ENCODE measurements around the gene ADAM30.

ADAM30 gene

DNA sequence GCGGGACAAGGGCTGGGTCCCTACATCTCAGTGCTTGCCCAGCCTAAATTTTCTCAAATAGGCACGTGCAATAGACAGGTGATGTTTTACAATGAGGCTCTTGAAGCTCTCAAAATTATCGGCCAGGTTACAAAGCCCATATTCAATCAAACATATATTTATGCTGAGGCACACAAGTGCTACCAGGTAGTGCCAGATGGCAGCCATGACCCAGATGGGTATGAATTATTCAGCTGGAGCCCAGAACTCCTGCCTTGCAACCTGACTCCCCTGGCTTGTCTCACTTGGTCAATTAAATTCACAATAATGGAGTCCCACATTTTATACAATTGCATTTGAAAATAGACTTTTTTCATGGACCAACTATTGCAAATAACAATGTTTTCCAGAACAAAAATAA is 12.3 kb upstream of the ADAM30 start:
- DNase-seq (ENCODE audit: low spot score): no peak

DNA sequence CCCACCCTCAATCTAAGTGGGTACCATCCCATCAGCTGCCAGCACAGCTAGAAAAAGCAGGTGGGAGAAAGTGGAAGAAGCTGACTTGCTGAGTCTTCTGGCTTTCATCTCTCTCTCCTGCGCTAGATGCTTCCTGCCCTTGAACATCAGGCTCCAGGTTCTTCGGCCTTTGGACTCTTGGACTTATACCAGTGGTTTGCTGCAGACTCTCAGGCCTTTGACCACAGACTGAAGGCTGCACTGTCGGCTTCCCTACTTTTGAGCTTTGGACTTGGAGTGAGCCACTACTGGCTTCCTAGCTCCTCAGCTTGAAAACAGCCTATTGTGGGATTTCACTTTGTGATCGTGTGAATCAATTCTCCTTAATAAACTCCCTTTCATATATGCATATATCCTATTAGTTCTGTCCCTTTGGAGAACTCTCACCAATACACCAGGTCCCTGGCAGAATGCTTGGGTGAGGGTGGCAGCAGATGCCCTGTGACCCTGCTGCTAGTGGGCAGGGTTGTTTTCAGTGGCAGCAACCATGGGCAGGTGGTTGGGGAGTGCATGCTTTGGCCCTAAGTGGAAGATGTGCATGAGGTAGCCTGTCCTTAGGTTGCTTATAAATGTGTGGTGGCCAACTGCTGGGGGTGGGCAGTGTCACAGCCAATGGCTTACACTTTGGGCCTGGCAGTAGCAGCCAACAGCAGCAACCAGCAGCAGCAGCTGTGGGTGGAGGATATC is 10.8 kb upstream of the ADAM30 start:
- DNase-seq (ENCODE audit: low spot score): no peak

DNA sequence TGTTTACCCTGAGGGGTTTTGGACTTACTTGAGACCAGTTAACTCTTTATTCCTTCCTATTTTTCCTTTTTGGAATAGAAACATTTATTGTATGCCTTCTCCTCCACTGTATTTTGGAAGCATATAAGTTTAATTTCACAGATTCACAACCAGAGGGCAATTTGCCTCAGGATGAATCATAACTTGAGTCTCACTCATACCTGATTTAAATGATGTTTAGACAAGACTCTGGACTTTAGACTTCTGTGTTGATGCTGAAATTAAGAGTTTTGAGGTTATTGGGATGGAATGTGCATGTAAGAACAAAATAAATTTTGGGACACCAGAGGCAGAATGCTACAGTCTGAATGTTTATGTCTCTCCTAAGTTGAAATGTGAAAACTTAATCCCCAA is 7.1 kb upstream of the ADAM30 start:
- DNase-seq (ENCODE audit: low spot score): no peak

DNA sequence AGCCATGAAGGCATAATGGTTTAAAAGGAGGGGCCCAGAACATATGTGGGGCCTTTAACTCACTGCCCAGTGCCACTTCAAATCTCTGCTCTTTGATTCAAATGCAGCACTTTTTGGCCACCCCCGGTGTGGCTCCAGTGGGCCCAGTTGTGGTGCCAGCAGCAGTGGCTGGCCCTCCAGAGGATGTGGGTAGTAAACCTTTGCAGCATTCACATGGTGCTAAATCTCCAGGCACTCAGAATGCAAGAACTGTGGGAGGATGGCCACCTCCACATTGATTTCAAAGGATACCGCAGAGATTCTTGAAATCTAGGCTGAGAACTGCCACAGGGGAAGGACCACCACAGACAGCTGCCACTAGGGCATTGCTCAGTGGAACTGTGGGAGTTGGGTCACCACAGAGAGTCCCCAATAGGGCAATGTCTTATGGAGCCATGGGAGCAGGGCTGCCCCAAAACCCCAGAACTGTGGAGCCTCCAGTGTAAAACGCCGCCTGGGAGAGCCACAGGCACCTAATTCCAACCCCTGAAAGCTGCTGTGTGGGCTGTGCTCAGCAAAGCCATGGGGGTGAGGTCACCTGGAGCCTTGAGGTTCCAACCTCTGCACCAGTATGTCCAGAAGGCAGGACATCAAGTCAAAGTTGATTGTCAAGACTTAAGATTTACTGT is 6.6 kb upstream of the ADAM30 start:
- no peak for DNase-seq (ENCODE audit: low spot score)

DNA sequence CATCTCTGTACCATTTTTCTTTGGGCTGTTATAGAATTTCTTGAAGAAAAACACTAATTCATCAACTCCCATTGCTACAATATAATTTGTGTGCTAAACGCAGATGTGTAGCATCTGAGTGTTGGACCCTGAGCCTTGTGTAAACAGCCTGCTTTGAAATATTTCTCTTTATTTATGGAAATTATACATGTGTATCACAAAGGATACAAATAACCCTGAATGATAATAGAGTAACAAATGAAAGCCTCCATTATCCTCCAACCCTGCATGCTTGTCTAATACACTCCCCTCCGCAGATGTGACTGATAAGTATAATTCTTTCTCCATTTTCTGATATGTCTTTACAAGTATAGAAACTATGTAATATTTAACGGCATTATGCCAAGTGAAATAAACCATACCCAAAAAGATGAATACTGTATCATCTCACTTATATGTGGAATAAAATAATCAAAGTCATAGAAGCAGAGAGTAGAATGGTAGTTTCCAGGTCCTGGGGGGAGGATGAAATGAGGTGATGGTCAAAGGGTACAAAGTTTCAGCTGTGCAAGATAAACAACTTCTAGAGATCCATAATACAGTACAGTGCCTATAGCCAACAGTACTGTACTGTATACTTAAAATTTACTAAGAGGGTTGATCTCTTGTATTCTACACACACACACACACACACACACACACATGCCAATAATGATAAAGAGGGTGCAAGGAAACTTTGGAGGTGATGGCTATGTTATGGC is 2.8 kb upstream of the ADAM30 start:
- DNase-seq (ENCODE audit: low spot score): no peak

DNA sequence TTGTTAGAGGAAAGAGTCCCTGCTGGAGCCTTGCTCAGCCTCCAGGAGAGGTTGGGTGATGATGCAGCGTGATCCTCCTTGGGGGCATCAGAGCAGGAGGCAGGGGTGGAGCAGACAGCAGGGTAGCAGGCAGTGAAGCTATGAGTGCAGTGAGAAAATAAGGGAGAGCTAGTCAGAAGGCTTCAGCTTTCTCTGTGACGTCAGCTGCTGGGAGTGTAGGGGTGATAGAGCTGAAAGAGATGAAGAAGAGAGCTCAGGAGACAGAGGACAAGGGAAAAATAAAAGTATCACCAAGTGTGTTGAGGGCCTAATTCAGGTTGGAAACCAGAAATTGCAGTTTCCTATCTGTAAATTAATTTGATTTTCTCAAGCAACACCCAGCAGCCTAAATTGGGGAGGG is 2.2 kb upstream of the ADAM30 start:
- DNase-seq (ENCODE audit: low spot score): no peak

DNA sequence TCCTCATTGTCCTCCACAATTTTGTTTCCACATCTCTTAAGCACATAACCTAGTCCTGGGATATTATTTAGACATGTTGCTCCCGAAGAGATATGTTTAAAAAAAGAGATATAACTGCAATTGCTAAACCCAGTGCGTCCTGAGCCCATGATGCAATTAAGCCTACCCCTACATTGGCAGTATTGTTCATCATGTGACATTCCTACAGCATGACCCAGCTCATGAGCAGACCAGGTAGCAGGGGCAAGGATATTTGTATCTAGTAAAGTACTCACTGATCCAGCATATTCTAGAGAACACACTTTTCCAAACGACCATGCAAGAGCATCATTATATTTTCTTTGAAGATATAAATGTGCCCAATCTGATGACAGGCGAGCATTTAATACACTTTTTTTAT is 1.2 kb downstream of the ADAM30 start:
- no peak for DNase-seq (ENCODE audit: low spot score)

DNA sequence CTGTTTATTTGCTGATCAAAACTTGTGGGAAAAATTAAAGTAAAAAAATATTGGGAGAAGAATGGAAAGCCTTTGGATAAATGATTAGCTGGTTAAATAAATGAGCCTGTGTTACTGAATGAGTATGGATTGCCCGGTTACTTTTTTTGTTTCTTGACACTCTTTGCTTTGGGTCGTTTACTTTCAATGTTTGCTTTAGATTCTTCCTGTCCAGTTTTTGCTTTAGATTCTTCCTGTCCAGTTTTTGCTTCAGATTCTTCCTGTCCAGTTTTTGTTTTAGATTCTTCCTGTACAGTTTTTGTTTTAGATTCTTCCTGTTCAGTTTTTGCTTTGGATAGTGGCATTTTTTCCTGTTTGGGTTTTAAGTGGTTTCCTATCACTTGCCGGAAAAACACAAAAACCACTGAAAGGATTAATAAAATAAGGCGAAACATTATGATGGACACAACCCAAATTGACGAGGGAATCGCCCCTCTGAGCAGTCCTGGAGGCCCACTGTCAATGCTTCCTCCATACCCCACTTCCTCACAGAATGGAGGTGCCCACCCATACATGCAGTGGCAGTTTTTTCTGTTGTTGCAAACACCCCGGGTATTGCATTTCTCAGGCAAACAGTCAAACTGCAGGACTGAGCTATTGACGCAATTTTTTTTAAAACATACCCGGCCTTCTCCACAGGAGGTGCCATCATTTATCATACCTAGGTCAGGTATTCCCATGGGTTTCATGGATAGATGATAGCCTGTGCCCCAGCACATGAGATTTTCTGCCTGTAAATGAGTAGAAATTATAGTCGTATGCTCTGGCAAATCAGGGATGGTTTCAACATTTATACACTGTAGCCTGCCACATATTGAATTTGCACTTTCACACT is 2.3 kb downstream of the ADAM30 start:
- no peak for DNase-seq (ENCODE audit: low spot score)

DNA sequence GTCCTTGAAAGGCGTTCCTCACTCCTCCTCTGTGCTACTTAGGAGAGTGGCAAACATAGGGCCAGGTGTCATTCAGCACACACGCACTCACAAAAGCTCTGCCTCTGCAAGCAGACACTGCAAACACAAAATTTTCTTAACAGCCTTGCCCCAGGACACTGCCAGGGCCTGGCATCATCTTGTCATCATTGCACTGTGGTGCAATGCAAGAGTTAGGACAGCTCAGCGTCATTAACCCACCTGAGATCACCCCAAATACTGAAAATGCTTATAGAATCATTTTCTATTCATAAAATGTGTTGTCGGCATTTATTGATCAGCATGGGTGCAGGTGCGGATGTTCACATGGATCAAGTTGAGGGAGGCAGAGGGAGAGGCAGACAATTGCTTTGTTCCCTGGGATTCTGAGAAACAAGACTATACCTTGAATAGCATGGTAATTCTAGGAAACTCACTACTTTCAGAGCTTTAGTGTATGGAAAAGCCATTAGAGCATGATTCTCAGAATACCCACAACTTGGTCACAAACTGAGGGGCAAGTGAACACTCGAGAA is 3.0 kb downstream of the ADAM30 start:
- DNase-seq (ENCODE audit: low spot score): no peak

DNA sequence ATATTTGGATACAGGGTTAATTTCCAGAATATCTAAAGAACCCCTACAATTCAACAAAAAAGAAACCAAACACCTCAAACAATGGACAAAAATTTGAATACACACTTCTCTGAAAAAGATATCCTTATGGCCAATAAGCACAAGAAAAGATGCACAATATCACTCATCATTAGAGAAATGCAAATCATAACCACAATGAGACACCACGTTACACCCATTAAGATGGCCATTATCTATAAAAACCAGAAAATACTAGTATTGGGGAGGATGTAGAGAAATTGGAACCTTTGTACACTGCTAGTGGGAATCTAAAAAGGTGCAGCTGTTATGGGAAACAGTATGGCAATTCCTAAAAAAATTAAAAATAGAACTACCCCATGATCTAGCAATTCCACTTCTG is 4.9 kb downstream of the ADAM30 start:
- DNase-seq (ENCODE audit: low spot score): no peak

DNA sequence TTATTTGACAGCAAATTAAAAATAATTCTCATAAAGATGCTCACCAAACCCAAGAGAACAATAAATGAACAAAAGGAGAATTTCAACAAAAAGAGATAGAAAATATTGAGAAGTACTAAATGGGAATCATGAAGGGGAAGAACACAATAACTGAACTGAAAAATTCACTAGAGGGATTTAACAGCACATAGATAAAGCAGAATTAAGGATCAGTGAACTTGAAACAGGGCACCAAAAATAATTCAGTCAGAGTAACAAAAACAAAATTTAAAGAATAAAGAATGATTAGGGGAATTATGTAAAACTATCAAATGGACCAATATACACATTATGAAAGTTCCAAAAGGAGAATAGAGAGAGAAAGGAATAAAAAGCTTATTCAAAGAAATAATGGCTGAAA is 7.8 kb downstream of the ADAM30 start:
- DNase-seq (ENCODE audit: low spot score): no peak

DNA sequence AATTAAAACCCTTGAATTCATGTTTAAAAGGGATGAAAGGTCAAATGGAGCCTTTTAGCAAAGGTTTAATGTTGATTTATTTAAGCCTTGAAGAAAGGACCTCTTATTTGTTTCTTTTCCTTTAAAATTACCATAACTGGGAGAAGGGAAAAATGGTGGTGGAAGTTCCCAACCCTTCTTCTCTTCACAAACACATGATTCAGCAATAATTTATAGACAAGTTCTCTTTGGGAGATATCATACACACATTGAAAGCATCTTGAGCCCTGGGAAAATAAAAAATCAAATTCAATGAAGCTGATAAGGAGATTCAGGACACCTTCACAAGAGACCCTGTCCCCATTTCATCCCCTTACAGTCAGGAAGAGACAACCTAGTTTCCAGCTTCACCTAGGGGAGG is 8.9 kb downstream of the ADAM30 start:
- no peak for DNase-seq (ENCODE audit: low spot score)

DNA sequence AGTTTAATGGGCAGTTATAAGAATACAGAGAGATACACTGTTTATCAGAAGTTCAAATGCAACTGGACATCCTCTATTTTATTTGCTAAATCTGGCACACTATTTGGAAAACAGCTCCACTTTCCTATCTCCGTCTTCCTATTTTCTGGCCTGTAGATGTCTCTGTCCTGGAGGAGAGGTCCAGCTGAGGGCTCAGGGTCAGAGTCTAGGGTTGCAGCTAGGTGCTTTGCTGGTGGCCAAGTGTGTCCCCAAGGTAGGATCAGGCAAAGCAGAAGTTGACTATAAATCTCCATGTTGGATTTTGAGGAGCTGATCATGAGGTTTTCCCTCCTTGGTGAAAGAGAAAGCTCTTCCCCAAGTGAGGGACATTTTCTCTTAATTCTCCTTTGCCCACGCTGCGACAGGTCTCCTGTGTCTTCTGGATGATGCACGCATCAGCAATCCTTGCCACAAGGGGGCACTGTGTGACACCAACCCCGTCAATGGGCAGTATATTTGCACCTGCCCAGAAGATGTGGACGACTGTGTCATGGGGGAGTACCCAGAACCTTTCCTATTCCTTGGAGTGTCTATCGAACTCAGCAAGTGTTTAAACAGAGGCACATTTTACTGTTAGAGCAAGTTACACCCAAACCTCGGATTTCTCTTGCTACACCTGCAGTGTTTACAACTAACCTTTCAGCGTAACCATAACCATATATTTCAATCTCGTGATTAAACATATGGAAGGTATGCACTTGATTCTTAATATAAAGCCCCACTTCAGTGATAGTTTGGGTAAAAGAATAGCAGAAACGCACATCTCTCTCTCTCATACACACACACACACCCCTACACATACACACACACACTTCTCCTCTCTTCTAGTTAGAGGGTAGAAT is 10.2 kb downstream of the ADAM30 start:
- DNase-seq (ENCODE audit: low spot score): peak; percentile 40

DNA sequence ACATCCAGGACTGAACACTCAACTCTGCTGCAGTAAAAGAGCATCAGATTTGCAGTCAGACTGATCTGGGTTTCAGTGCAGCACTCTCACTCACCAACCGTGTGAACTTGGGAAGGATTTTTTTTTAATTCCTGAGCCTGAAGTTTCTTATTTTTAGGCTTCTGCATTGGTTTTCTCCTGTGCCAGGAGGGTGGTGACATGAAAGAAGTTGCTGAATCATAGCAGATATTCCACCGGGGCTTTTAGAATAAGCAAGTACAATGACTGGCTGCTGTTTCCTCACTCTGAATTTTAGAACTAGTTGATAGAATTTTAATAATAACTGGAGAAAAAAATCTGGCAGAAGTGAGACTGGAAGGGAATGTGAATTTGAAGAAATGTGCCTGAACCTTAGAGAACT is 11.6 kb downstream of the ADAM30 start:
- DNase-seq (ENCODE audit: low spot score): no peak

DNA sequence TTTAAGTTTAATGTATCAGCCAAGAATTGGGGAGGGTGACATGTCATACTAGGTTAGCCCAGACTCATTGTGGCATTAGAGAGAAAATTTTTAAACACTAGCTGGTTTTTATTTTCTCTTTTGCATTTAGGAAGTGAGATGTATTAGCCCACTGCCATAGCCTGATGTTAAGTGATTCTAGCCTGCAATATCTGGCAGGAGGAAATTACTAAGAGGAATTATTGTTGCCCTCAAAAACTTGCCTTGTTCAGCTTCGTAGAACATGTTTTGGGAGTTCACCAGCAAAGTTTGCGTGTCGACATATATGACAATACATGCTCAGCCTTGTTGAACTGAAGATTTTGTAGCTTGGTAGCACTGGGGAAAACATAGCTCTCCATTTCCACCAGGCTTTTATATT is 12.5 kb downstream of the ADAM30 start:
- no peak for DNase-seq (ENCODE audit: low spot score)

DNA sequence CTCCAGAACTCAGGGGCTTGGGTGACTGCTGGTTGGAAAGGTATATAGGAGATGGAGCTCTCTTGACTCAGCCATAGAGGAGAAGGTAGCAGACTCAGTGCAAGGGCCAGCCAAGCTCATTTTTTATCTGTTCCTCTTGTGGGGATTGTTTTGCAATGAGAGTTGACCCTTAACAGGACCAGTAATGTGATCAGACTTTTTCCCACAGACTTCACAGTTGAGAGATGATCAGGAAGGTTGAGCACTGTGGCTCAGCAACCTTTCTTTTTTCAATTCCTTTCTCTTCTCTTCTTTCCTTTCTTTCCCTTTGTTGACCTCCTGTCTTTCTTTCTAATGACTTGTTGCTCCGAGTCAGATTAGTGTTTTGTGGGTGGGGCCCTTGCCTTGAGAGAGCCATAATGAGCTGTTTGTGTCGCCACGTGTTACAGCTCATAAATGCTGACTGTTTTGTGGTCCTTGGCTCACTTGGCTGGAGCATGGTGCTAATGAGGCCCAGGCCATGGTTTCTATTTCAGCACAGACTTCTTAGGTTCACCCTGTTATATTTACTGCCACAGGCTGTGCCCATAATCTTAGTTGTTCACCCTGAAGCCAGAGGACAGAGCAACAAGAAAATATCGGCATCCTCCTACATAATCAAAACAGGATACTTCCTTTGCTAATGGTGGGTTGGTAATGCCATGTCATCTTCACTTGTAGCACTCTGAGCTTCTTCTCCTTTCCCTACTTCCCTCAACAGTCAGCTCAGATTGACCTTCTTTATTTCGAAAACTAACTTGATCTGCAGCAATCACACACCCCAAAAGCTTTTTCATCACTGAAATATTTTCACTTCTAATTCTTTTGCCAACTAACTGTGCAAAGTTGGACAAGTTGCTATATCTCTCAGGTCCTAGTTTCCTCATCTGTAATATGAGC is 13.9 kb downstream of the ADAM30 start:
- DNase-seq (ENCODE audit: low spot score): no peak

DNA sequence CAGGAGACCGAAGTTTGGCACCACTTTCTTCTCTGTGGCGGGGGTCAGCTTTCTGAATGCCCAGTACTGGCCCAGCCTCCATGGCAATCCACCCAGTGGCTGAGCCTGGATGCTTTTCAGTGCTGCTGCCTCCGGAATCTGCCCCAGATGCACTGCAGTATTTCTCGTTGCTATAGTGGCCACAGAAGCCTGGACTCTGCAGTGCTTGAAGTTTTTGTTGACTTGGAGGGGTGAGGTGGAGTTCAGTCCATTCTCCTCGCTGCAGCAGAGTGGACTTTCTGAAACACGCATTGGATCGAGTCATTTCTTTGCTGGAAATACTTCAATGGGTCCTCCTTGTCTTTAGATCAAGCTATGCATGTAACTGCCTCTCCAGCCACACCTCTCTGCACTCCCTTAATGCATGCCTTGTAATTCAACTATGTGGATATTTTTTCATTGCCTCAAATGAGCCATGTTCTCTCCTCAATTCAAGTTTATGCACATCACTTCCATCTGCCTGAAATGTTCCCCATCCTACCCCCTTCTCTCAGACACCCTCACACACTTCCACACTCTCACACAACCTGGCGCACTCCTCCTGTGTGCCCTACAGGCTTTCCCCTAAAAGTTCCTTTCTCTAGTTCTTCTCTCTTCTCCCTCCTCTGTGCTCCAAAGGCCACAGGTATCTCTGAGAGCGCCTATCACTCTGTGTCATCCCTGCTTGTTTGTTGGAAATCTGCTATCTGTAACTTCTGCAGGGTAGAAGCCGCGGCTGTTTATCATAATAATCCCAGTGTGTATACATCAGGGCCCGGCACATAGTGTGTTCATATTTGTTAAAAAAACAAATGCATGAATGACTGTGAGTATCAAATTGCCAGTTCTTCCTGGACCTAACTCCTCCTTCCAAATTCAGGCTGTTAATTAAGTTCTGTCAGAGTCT is 16.5 kb downstream of the ADAM30 start:
- DNase-seq (ENCODE audit: low spot score): no peak

DNA sequence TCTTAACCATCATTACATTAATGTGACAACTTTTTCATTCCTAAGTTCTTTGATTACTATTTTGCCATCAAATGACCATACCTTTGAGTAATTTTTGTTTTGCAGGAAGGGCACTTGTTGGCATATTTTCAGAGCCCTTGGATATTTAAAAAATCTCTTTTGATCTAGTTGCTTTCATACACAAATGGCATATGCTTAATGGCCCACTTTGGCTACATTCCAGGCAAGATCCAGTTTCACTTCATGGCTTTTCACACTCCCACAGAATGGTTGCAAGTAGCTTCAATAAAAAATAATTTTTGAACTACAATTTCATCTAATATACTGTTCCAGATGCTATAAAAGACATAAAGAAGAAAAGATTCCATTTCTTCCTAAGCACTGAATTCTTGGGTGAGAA is 18.1 kb downstream of the ADAM30 start:
- no peak for DNase-seq (ENCODE audit: low spot score)

DNA sequence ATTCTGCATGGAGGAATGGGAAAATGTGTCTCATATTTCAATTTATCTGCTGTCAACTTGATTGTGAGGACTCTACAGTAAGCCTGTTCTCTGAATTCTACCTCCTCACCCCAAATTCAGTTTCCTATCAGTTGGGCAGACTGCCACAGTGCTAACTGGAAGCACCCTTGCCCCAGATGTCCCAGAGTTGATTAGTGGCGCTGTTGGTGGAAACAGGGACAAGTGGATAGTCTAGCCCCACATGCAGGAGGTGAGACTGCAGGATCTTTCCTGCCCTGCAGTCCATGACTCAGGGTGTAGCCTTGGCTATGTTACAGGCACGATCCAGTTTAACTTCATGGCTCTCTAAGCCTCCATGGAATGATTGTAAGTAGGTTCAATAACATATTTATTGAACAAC is 22.1 kb downstream of the ADAM30 start:
- no peak for DNase-seq (ENCODE audit: low spot score)

Data from HuH-7.5 (cell line).